Left ventricle myocardium inferior (tissue), 1 donor: ENCODE results near the gene TMEM30B. TPM values are rescaled to one million over a fixed set of nuclear protein-coding genes. Genes with fewer than 3 reads are reported as not detected.

Source experiments
- DNase-seq: peaks from one replicate; pipeline ENCODE4 v3.0.0-alpha.2; 2020
- H3K27ac ChIP-seq: fragments of 200-600 bp; replicated peaks from 2 replicates; pipeline ENCODE4 v1.8.0; 2021
- H3K27me3 ChIP-seq: fragments of 200-600 bp; 2 replicates; pipeline ENCODE4 v1.8.0; 2021; ENCODE audit warnings: low read depth
- H3K36me3 ChIP-seq: fragments of 200-600 bp; 2 replicates; pipeline ENCODE4 v1.8.0; 2021
- H3K4me1 ChIP-seq: fragments of 200-600 bp; 2 replicates; pipeline ENCODE4 v1.8.0; 2021
- H3K4me3 ChIP-seq: fragments of 200-600 bp; 2 replicates; pipeline ENCODE4 v1.8.0; 2021; ENCODE audit warnings: mild to moderate bottlenecking, moderate library complexity
- H3K9me3 ChIP-seq: fragments of 200-600 bp; replicated peaks from 2 replicates; pipeline ENCODE4 v1.8.0; 2021
- intact Hi-C: fragments of 100-400 bp; cut with micrococcal nuclease; formaldehyde crosslinking; loops from one replicate; pipeline ENCODE4 v1.11.0; 2022
- total RNA-seq: library from RNA; stranded (reverse); fragmentation: NEBNext Ultra II Directional; extraction: Animal tissue kit (Norgen Biotek cat#: 25700); gene quantifications from one replicate; pipeline ENCODE4 v1.2.1, GENCODE V29; 2021
- TF ChIP-seq, protein P1 (sequence below): fragments of 200-600 bp; IDR thresholded peaks from 2 replicates; pipeline ENCODE4 v1.8.0; 2021; ENCODE audit warnings: antibody characterized with exemption, mild to moderate bottlenecking, borderline replicate concordance
- donor health status: DM: no; HTN: yes; CAD: no; lungs with severe emphysema.

Gene TMEM30B
- total RNA-seq, 1 donor from 2014 or later: 0.22 TPM

DNA sequence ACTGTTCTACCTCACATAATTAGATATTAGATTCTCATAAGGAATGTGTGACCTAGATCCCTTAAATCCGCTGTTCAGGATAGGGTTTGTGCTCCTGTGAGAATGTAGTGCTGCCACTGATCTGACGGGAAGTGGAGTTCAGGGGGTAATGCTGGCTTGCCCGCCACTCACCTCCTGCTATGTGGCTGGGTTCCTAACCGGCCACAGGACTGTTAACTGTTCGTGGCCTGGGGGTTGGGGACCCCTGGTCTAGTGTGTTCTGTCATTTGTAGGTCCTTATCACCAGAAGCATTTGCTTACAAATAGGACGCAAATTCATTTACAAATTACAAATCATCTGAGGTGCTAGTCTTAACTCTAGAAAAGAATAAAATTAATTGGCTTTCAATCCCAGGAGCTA, 16.4 kb upstream of the TMEM30B start:
- no peak for DNase-seq
- H3K4me1 ChIP-seq: peaks cover 6% of the 10 kb centered on the region

DNA sequence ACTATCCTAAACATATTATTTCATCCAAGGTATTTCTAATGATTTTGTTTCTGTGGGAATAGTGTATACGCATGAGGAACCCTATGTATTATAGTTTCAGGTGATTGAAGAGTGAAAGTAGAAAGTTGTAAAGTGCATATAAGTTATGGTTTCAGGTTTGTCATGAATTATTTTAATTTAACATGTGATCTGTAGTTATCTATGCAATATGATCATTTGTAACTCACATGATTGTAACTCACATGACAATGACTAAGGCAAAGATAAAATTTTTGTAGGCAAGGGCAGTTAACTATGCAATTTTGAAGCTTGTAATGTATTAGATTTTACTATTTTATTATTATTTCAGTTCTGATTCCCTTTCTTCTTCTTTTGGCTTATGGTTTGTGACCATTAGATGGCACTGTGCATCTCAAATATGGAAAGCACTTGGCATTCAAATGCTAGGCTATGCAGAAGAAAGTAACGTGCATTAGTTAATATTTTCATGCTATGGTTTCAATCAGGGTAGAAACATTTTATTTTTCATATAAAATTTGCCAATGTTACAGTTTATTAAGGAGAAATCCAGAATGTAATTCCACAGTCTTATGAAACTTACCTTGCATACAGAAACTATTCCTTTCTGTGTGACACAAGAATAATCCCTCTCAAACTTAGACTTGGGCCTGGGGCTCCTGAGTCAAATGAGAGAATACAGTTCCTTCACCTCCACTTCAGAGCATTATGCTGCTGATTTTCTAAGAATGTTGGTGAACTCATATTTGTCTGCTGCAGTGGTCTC, 15.8 kb upstream of the TMEM30B start:
- intact Hi-C loops: loop anchor here (10.0 kb wide), 1 partner anchor 548 kb away; no protein-coding TSS in a partner anchor
- no peaks in the 10 kb centered on the region for H3K36me3 ChIP-seq
- DNase-seq: no peak
- H3K27me3 ChIP-seq: no peaks in the 10 kb centered on the region
- no peak overlapping the region for H3K4me3 ChIP-seq
- H3K4me1 ChIP-seq: peaks cover 6% of the 10 kb centered on the region
- peaks cover 4% of the 10 kb centered on the region for H3K9me3 ChIP-seq
- H3K27ac ChIP-seq: no peak overlapping the region
- TF ChIP-seq, protein P1, sequence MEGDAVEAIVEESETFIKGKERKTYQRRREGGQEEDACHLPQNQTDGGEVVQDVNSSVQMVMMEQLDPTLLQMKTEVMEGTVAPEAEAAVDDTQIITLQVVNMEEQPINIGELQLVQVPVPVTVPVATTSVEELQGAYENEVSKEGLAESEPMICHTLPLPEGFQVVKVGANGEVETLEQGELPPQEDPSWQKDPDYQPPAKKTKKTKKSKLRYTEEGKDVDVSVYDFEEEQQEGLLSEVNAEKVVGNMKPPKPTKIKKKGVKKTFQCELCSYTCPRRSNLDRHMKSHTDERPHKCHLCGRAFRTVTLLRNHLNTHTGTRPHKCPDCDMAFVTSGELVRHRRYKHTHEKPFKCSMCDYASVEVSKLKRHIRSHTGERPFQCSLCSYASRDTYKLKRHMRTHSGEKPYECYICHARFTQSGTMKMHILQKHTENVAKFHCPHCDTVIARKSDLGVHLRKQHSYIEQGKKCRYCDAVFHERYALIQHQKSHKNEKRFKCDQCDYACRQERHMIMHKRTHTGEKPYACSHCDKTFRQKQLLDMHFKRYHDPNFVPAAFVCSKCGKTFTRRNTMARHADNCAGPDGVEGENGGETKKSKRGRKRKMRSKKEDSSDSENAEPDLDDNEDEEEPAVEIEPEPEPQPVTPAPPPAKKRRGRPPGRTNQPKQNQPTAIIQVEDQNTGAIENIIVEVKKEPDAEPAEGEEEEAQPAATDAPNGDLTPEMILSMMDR: peak; percentile 79

More for the DNA sequence above, 16.4 kb upstream of the TMEM30B start:
- TF ChIP-seq, protein P1: no peak
- intact Hi-C loops: loop anchor here (10.0 kb wide), 1 partner anchor 547 kb away; no protein-coding TSS in a partner anchor
- no peak overlapping the region for H3K4me3 ChIP-seq
- peaks cover 7% of the 10 kb centered on the region for H3K9me3 ChIP-seq
- no peaks in the 10 kb centered on the region for H3K36me3 ChIP-seq
- H3K27ac ChIP-seq: no peak overlapping the region
- H3K27me3 ChIP-seq: no peaks in the 10 kb centered on the region

DNA sequence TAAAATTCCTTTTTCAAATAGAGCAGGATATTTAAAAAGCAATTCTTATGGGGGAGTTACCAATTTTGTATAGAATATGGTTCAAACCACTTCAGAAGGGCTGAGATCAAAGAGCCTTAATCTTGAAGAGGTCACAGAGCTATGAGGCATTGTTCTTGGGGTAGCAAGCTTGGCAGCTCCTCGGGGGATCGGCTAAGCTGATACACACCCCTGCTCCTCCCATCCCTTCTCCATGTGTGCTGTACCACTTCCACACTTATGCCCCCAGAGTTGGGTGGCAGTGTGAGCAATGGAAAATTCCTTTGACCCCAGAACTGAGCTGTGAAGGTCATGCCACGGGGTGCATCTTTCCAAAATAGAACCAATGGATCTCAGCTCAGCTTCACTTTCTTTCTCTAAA, 15.0 kb upstream of the TMEM30B start:
- H3K4me1 ChIP-seq: peaks cover 6% of the 10 kb centered on the region
- H3K9me3 ChIP-seq: no peaks in the 10 kb centered on the region
- TF ChIP-seq, protein P1: no peak
- no peaks in the 10 kb centered on the region for H3K36me3 ChIP-seq
- H3K27me3 ChIP-seq: no peaks in the 10 kb centered on the region
- no peak for DNase-seq
- no peak overlapping the region for H3K4me3 ChIP-seq
- intact Hi-C loops: loop anchor here (10.0 kb wide), 1 partner anchor 549 kb away; no protein-coding TSS in a partner anchor
- H3K27ac ChIP-seq: no peak overlapping the region

DNA sequence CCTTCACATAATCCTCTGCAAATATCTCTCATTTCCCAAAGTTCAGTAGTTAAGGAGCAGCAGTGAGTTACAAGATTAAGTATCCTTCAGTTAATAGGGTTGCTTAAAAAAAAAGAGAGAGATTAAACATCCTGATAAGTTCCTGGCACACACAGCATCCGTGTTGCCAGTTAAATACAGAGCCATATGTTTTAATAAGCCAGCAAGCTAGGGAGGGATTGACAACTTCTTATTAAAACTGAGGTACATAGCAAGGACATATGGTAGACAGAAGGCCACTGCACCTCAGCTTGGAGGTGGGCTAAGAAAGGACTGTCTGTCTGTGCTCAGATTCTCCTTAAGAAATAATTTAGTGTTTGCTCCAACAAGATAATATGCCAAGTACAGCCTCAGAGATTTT, 9.6 kb upstream of the TMEM30B start:
- Histone ChIP-seq H3K4me1 (peaks cover 7% of the 10 kb centered on the region), H3K9me3 (no peaks in the 10 kb centered on the region), H3K36me3 (no peaks in the 10 kb centered on the region), H3K27me3 (no peaks in the 10 kb centered on the region), H3K4me3 (no peak overlapping the region), H3K27ac (no peak overlapping the region)
- TF ChIP-seq, protein P1: no peak
- DNase-seq: no peak
- intact Hi-C loops: loop anchor here (10.0 kb wide), 1 partner anchor 554 kb away; no protein-coding TSS in a partner anchor

DNA sequence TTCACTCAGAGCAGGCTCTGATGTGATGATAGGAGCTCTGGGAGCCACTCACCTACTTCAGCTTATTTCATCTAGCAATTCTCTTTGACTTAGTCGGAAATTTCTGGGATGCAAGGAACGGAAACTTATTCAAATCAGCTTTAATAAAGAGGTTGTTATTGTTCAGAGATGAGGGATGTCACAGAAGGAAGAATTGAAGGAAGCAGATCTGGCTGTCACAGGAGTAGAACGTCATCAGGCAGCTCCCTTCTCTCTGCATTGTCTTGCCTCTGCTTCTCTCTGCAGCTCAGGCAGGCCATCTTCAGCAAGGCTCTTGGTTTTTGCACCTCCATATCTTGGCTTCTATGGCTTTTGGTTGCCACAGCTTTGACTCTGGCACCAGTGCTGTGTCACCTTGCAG, 7.6 kb upstream of the TMEM30B start:
- intact Hi-C loops: no loop called here
- Histone ChIP-seq H3K27me3 (no peaks in the 10 kb centered on the region), H3K4me3 (no peak overlapping the region), H3K4me1 (peaks cover 7% of the 10 kb centered on the region), H3K9me3 (no peaks in the 10 kb centered on the region), H3K36me3 (no peaks in the 10 kb centered on the region), H3K27ac (no peak overlapping the region)
- TF ChIP-seq, protein P1: no peak
- DNase-seq: no peak
